ENCODE results near the gene GPR146.
A peak's percentile ranks its signal among the peaks of the same experiment; 100 is the strongest.

GPR146 gene

GRCh38 chr7:1028044-1028770 lies 16.1 kb upstream of the GPR146 start:
- peak overlapping the region; percentile 91 for H3K9ac ChIP-seq (ENCODE audit: low read length)

DNA sequence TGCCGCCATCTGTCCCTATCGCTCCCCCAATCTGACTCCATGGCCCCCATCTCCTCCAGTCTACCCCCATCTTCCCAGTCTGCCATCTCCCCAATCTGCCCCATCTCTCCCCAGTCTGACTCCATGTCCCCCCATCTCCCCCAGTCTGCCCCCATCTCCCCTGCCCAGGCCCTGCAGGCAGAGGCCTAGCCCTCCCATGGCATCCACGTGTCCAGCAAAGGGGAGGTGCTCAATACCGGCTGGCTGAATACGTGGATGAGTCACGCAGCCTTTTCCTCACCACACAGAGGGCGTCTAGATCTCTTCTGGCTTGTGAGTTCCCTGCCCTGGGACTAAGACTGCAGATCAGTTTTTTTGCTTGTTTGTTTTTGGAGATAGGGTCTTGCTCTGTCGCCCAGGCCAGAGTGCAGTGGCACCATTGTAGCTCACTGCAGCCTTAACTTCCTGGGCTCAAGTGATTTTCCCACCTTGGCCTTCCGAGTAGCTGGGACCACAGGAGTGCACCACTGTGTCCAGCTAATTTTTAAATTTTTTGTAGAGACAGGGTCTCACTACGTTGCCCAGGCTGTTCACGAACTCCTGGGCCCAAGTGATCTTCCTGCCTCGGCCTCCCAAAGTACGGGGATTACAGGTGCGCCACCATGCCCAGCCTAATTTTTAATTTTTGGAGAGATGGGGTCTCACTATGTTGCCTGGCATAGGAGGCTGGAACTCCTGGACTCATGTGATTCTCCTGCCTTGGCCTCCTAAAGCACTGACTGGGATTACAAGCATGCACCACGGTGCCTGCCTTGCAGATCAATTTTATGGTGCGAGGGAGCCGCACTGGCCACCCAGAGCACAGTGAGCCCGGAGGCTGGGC lies 15.3 kb upstream of the GPR146 start:
- WGBS: 59% methylated on average over 18 of the region's 18 CpGs
- Histone ChIP-seq H3K4me2 (ENCODE audit: low read length, poor library complexity, severe bottlenecking) (peak overlapping the region; percentile 64), H3K36me3 (ENCODE audit: control insufficient read depth in 1 of 2, insufficient read depth in 2 of 2, low read depth in 1 of 2, low read length in 2 of 2) (peaks cover 15 to 33% of the 10 kb centered on the region in 2 experiments), H3K27me3 (ENCODE audit: control insufficient read depth in 1 of 2, insufficient read depth in 1 of 2, low read length in 2 of 2) (no peaks in the 10 kb centered on the region), H2BK5ac (ENCODE audit: low read depth, low read length, poor library complexity, severe bottlenecking) (peak overlapping the region; percentile 85), H2BK12ac (ENCODE audit: low read length in 2 of 2) (peak overlapping the region; percentile 35 to 82), H4K8ac (ENCODE audit: low read length) (peak overlapping the region; percentile 92), H2BK120ac (ENCODE audit: low read depth, low read length) (peak overlapping the region; percentile 82), H3K27ac (ENCODE audit: low read length, poor library complexity, severe bottlenecking) (peak overlapping the region; percentile 90), H2BK15ac (ENCODE audit: low read depth, poor library complexity, severe bottlenecking) (peak overlapping the region; percentile 95), H3K79me1 (replicated peaks; ENCODE audit: low read length, poor library complexity, severe bottlenecking) (peaks cover 52% of the 10 kb centered on the region), H2AFZ (ENCODE audit: low read depth, low read length) (peak overlapping the region; percentile 24), H3K4ac (ENCODE audit: low read depth in 1 of 2, low read length in 2 of 2) (peak overlapping the region; percentile 82 to 88), H2AK5ac (ENCODE audit: low read length, severe bottlenecking) (peak overlapping the region; percentile 40), H3K14ac (ENCODE audit: low read length in 2 of 2) (peak overlapping the region in 1 of 2 experiments; percentile 78), H4K91ac (ENCODE audit: low read length) (peak overlapping the region; percentile 95), H3K4me1 (ENCODE audit: control insufficient read depth, insufficient read depth, low read depth, low read length) (peaks cover 26% of the 10 kb centered on the region), H3K9ac (ENCODE audit: low read length) (peak overlapping the region; percentile 91), H3K18ac (ENCODE audit: low read depth in 1 of 2, low read length in 2 of 2) (peak overlapping the region; percentile 84 to 97), H3K9me3 (ENCODE audit: control insufficient read depth, low read length) (no peaks in the 10 kb centered on the region), H3K23ac (ENCODE audit: low read length in 2 of 2) (no peak overlapping the region), H3K4me3 (ENCODE audit: insufficient read depth in 1 of 2, low read depth in 1 of 2, low read length in 2 of 2) (peak overlapping the region; percentile 10 to 80)
- peak; percentile 96 for DNase-seq

More at GRCh38 chr7:1028044-1028770, 16.1 kb upstream of the GPR146 start:
- Histone ChIP-seq H3K9me3 (ENCODE audit: control insufficient read depth, low read length) (no peaks in the 10 kb centered on the region), H3K18ac (ENCODE audit: low read depth in 1 of 2, low read length in 2 of 2) (peak overlapping the region; percentile 84 to 97), H3K23ac (ENCODE audit: low read length in 2 of 2) (no peak overlapping the region), H2BK15ac (ENCODE audit: low read depth, poor library complexity, severe bottlenecking) (peak overlapping the region; percentile 95), H2BK12ac (ENCODE audit: low read length in 2 of 2) (peak overlapping the region in 1 of 2 experiments; percentile 35), H3K27ac (ENCODE audit: low read length, poor library complexity, severe bottlenecking) (peak overlapping the region; percentile 90), H3K79me1 (replicated peaks; ENCODE audit: low read length, poor library complexity, severe bottlenecking) (peaks cover 52% of the 10 kb centered on the region), H3K4ac (ENCODE audit: low read depth in 1 of 2, low read length in 2 of 2) (peak overlapping the region in 1 of 2 experiments; percentile 88), H2BK5ac (ENCODE audit: low read depth, low read length, poor library complexity, severe bottlenecking) (peak overlapping the region; percentile 85), H3K4me3 (ENCODE audit: insufficient read depth in 1 of 2, low read depth in 1 of 2, low read length in 2 of 2) (peak overlapping the region; percentile 78 to 80), H3K14ac (ENCODE audit: low read length in 2 of 2) (no peak overlapping the region), H2AK5ac (ENCODE audit: low read length, severe bottlenecking) (no peak overlapping the region), H3K27me3 (ENCODE audit: control insufficient read depth in 1 of 2, insufficient read depth in 1 of 2, low read length in 2 of 2) (no peaks in the 10 kb centered on the region), H2AFZ (ENCODE audit: low read depth, low read length) (peak overlapping the region; percentile 24), H4K8ac (ENCODE audit: low read length) (peak overlapping the region; percentile 92), H3K4me2 (ENCODE audit: low read length, poor library complexity, severe bottlenecking) (peak overlapping the region; percentile 95), H4K91ac (ENCODE audit: low read length) (peak overlapping the region; percentile 77), H3K4me1 (ENCODE audit: control insufficient read depth, insufficient read depth, low read depth, low read length) (peaks cover 26% of the 10 kb centered on the region), H3K36me3 (ENCODE audit: control insufficient read depth in 1 of 2, insufficient read depth in 2 of 2, low read depth in 1 of 2, low read length in 2 of 2) (peaks cover 15 to 37% of the 10 kb centered on the region in 2 experiments), H2BK120ac (ENCODE audit: low read depth, low read length) (peak overlapping the region; percentile 83)
- peak; percentile 87 for DNase-seq
- WGBS: under 1% methylated on average over 58 of the region's 77 CpGs

GRCh38 chr7:1029637-1030443 lies 14.5 kb upstream of the GPR146 start:
- Histone ChIP-seq H3K36me3 (ENCODE audit: control insufficient read depth in 1 of 2, insufficient read depth in 2 of 2, low read depth in 1 of 2, low read length in 2 of 2) (peaks cover 15 to 26% of the 10 kb centered on the region in 2 experiments), H3K4ac (ENCODE audit: low read depth in 1 of 2, low read length in 2 of 2) (peak overlapping the region; percentile 77 to 82), H2BK5ac (ENCODE audit: low read depth, low read length, poor library complexity, severe bottlenecking) (no peak overlapping the region), H3K27me3 (ENCODE audit: control insufficient read depth in 1 of 2, insufficient read depth in 1 of 2, low read length in 2 of 2) (no peaks in the 10 kb centered on the region), H3K23ac (ENCODE audit: low read length in 2 of 2) (no peak overlapping the region), H4K8ac (ENCODE audit: low read length) (peak overlapping the region; percentile 66), H3K4me1 (ENCODE audit: control insufficient read depth, insufficient read depth, low read depth, low read length) (peaks cover 26% of the 10 kb centered on the region), H3K27ac (ENCODE audit: low read length, poor library complexity, severe bottlenecking) (peak overlapping the region; percentile 71), H2AFZ (ENCODE audit: low read depth, low read length) (no peak overlapping the region), H3K4me3 (ENCODE audit: insufficient read depth in 1 of 2, low read depth in 1 of 2, low read length in 2 of 2) (no peak overlapping the region), H2AK5ac (ENCODE audit: low read length, severe bottlenecking) (peak overlapping the region; percentile 40), H3K9me3 (ENCODE audit: control insufficient read depth, low read length) (no peaks in the 10 kb centered on the region), H2BK120ac (ENCODE audit: low read depth, low read length) (peak overlapping the region; percentile 35), H3K9ac (ENCODE audit: low read length) (no peak overlapping the region), H3K79me1 (replicated peaks; ENCODE audit: low read length, poor library complexity, severe bottlenecking) (peaks cover 45% of the 10 kb centered on the region), H2BK12ac (ENCODE audit: low read length in 2 of 2) (peak overlapping the region; percentile 20 to 82), H3K4me2 (ENCODE audit: low read length, poor library complexity, severe bottlenecking) (no peak overlapping the region), H4K91ac (ENCODE audit: low read length) (peak overlapping the region; percentile 95), H3K14ac (ENCODE audit: low read length in 2 of 2) (peak overlapping the region in 1 of 2 experiments; percentile 78), H3K18ac (ENCODE audit: low read depth in 1 of 2, low read length in 2 of 2) (peak overlapping the region; percentile 69 to 78), H2BK15ac (ENCODE audit: low read depth, poor library complexity, severe bottlenecking) (no peak overlapping the region)
- DNase-seq: no peak
- WGBS: 97% methylated on average over 33 of the region's 33 CpGs
